H1 (cell line): Measurements from ENCODE around the gene RRH. TPM values are rescaled to one million over a fixed set of nuclear protein-coding genes. Genes with fewer than 3 reads are reported as not detected.

Experiments used
- CTCF ChIA-PET: fragments of 300-600 bp; sonication (Branson Sonifier 250); formaldehyde crosslinking; loops from one replicate; lab custom pipeline; 2021; ENCODE audit not compliant: partially characterized antibody; lab: Charles Lee
- POLR2A ChIA-PET: fragments of 300-600 bp; sonication (Branson Sonifier 250); formaldehyde crosslinking; loops from one replicate; lab custom pipeline; 2021; ENCODE audit warnings: inconsistent platforms; ENCODE audit not compliant: partially characterized antibody; lab: Charles Lee
- DNase-seq, 2 experiments: peaks; one replicate each; pipeline versions ENCODE4 v3.0.0 to v3.0.0-alpha.2; 2010 to 2022; ENCODE audit warnings: low spot score in 2 of 2, low read depth in 1 of 2, mixed read lengths in 1 of 2
- FAIRE-seq: peaks from 2 replicates; lab custom pipeline; 2011; peaks lifted over from hg19 to GRCh38; lab: Jason Lieb, UNC
- H2AFZ ChIP-seq: 2 replicates; pipeline ENCODE4 v1.8.1; 2012; ENCODE audit warnings: low read length, inconsistent platforms
- H2AK5ac ChIP-seq: 2 replicates; pipeline ENCODE4 v1.6.1; 2013; ENCODE audit warnings: low read depth, low read length
- H2BK120ac ChIP-seq: replicated peaks from 2 replicates; pipeline ENCODE3; 2013; ENCODE audit warnings: low read depth, low read length, inconsistent platforms
- H2BK12ac ChIP-seq: 2 replicates; pipeline ENCODE4 v1.6.1; 2013; ENCODE audit warnings: low read depth, low read length
- H2BK15ac ChIP-seq: 2 replicates; pipeline ENCODE4 v1.6.1; 2013; ENCODE audit warnings: low read length
- H2BK20ac ChIP-seq: 2 replicates; pipeline ENCODE4 v1.6.1; 2013; ENCODE audit warnings: low read length
- H2BK5ac ChIP-seq: 2 replicates; pipeline ENCODE4 v1.6.1; 2013; ENCODE audit warnings: low read depth, low read length
- H3K14ac ChIP-seq: 2 replicates; pipeline ENCODE4 v1.6.1; 2013; ENCODE audit warnings: inconsistent platforms; ENCODE audit not compliant: insufficient read length
- H3K18ac ChIP-seq: 2 replicates; pipeline ENCODE4 v1.6.1; 2013; ENCODE audit warnings: low read length; ENCODE audit errors: extremely low read depth
- H3K23ac ChIP-seq: 2 replicates; pipeline ENCODE4 v1.6.1; 2013; ENCODE audit warnings: inconsistent platforms; ENCODE audit not compliant: insufficient read length
- H3K23me2 ChIP-seq: 2 replicates; pipeline ENCODE4 v1.6.1; 2013; ENCODE audit warnings: low read depth, low read length
- H3K27ac ChIP-seq: 2 replicates; pipeline ENCODE4 v1.6.1; 2011; ENCODE audit warnings: low read depth, low read length, inconsistent platforms
- H3K27me3 ChIP-seq, 4 experiments: replicated peaks in 1 of 4; 1 replicate in 1 of 4; 2 replicates in 3 of 4; pipeline versions ENCODE4 v1.6.1 to v1.8.1; 2011 to 2013; ENCODE audit warnings: low read length in 3 of 4, mild to moderate bottlenecking in 3 of 4, inconsistent platforms in 2 of 4, mixed read lengths in 2 of 4, moderate library complexity in 1 of 4; ENCODE audit not compliant: control insufficient read depth in 3 of 4, insufficient read depth in 3 of 4; ENCODE audit errors: extremely low read depth in 1 of 4
- H3K36me3 ChIP-seq, 4 experiments: 2 replicates each; pipeline versions ENCODE4 v1.6.1 to v1.8.1; 2011 to 2013; ENCODE audit warnings: mild to moderate bottlenecking in 4 of 4, low read length in 3 of 4, moderate library complexity in 2 of 4, control low read depth in 1 of 4, inconsistent platforms in 1 of 4; ENCODE audit not compliant: insufficient read depth in 4 of 4, control insufficient read depth in 2 of 4
- H3K4ac ChIP-seq: replicated peaks from 2 replicates; pipeline ENCODE3; 2013; ENCODE audit warnings: low read length, low read depth, mixed read lengths, inconsistent platforms; ENCODE audit not compliant: insufficient read length
- H3K4me1 ChIP-seq, 4 experiments: replicated peaks in 1 of 4; 1 replicate in 1 of 4; 2 replicates in 3 of 4; pipeline versions ENCODE4 v1.6.1 to v1.8.1; 2011 to 2013; ENCODE audit warnings: low read length in 3 of 4, inconsistent platforms in 2 of 4, mixed read lengths in 1 of 4; ENCODE audit not compliant: insufficient read depth in 4 of 4, control insufficient read depth in 3 of 4
- H3K4me2 ChIP-seq, 2 experiments: 2 replicates each; pipeline versions ENCODE4 v1.6.1 to v1.8.1; 2011 to 2013; ENCODE audit warnings: low read depth in 2 of 2, low read length in 2 of 2, control low read depth in 1 of 2, inconsistent platforms in 1 of 2, mild to moderate bottlenecking in 1 of 2; ENCODE audit not compliant: insufficient read depth in 1 of 2
- H3K4me3 ChIP-seq, 4 experiments: fragments of 200-600, 300-600 bp in 1 of 4; sonication (generic), shearing (Covaris generic), sonication (Bioruptor Twin) in 1 of 4; 2 replicates each; pipeline versions ENCODE4 v1.5.1 to v1.8.1; 2011 to 2016; ENCODE audit warnings: low read length in 4 of 4, low read depth in 3 of 4, control low read depth in 2 of 4, inconsistent platforms in 2 of 4, mild to moderate bottlenecking in 2 of 4, mixed read lengths in 1 of 4, moderate library complexity in 1 of 4; ENCODE audit not compliant: insufficient read depth in 2 of 4; ENCODE audit errors: extremely low read depth in 1 of 4
- H3K56ac ChIP-seq: replicated peaks from 2 replicates; pipeline ENCODE3; 2013; ENCODE audit warnings: low read depth, mild to moderate bottlenecking, mixed read lengths, low read length, inconsistent platforms; ENCODE audit not compliant: insufficient read length
- H3K79me1 ChIP-seq: 2 replicates; pipeline ENCODE4 v1.6.1; 2013; ENCODE audit warnings: low read depth, low read length, control low read depth
- H3K79me2 ChIP-seq, 2 experiments: 2 replicates each; pipeline versions ENCODE4 v1.6.1 to v1.8.1; 2012 to 2013; ENCODE audit warnings: low read length in 2 of 2, mild to moderate bottlenecking in 2 of 2, inconsistent platforms in 1 of 2; ENCODE audit not compliant: insufficient read depth in 2 of 2, control insufficient read depth in 1 of 2
- H3K9ac ChIP-seq, 4 experiments: replicated peaks in 1 of 4; 1 replicate in 1 of 4; 2 replicates in 3 of 4; pipeline versions ENCODE4 v1.6.1 to v1.8.1; 2011 to 2013; ENCODE audit warnings: low read depth in 3 of 4, low read length in 3 of 4, control low read depth in 2 of 4, mild to moderate bottlenecking in 2 of 4, moderate library complexity in 2 of 4, inconsistent platforms in 1 of 4; ENCODE audit errors: extremely low read depth in 1 of 4
- H3K9me3 ChIP-seq, 2 experiments: 2 replicates each; pipeline versions ENCODE4 v1.6.1 to v1.8.1; 2012 to 2013; ENCODE audit warnings: mild to moderate bottlenecking in 2 of 2, moderate library complexity in 2 of 2, control low read depth in 1 of 2, inconsistent platforms in 1 of 2, low read depth in 1 of 2, low read length in 1 of 2, mixed read lengths in 1 of 2; ENCODE audit not compliant: insufficient read depth in 2 of 2
- H4K20me1 ChIP-seq, 2 experiments: replicated peaks in 1 of 2; 2 replicates each; pipeline versions ENCODE3 to v1.8.1; 2011 to 2013; ENCODE audit warnings: inconsistent platforms in 2 of 2, low read length in 2 of 2, mild to moderate bottlenecking in 1 of 2; ENCODE audit not compliant: insufficient read depth in 2 of 2, control insufficient read depth in 1 of 2
- H4K5ac ChIP-seq: 2 replicates; pipeline ENCODE4 v1.6.1; 2013; ENCODE audit warnings: low read length, low read depth, mixed read lengths, inconsistent platforms; ENCODE audit not compliant: insufficient read length
- H4K8ac ChIP-seq: 2 replicates; pipeline ENCODE4 v1.8.0; 2013; ENCODE audit warnings: mild to moderate bottlenecking, moderate library complexity, low read length, inconsistent platforms; ENCODE audit not compliant: insufficient read depth; ENCODE audit errors: extremely low read depth
- H4K91ac ChIP-seq: replicated peaks from 2 replicates; pipeline ENCODE3; 2013; ENCODE audit warnings: low read length, mixed read lengths, inconsistent platforms; ENCODE audit not compliant: insufficient read length
- CEBPB ChIP-seq: IDR thresholded peaks from 2 replicates; pipeline ENCODE4 v1.6.1; 2012; ENCODE audit warnings: low read depth, low read length
- RAD21 ChIP-seq, 2 experiments: IDR thresholded peaks in 1 of 2; conservative IDR thresholded peaks in 1 of 2; 2 replicates each; pipeline ENCODE4 v1.6.1; 2011; ENCODE audit warnings: low read depth in 2 of 2, low read length in 2 of 2, improper control_type of control experiment in 1 of 2, inconsistent platforms in 1 of 2, mild to moderate bottlenecking in 1 of 2, moderate library complexity in 1 of 2
- polyA plus RNA-seq, 7 experiments: library from polyadenylated mRNA; depleted of rRNA in 3 of 7; stranded (reverse) in 5 of 7; unstranded in 2 of 7; fragments of >200 nt in 5 of 7; fragments of 200-250 nt in 2 of 7; gene quantifications; 1 replicate in 5 of 7; 2 replicates in 1 of 7; 4 replicates in 1 of 7; pipeline versions ENCODE4 v1.2.1 to v1.2.3, GENCODE V29; 2011 to 2013; ENCODE audit warnings: missing spikeins in 2 of 7, mixed read lengths in 2 of 7
- total RNA-seq: library from RNA; stranded (reverse); fragmentation: NEBNext Ultra II Directional; extraction: Animal tissue kit (Norgen Biotek cat#: 25700); gene quantifications from 2 replicates; pipeline ENCODE4 v1.2.1, GENCODE V29; 2021
- TF ChIP-seq, protein P1 (sequence below), 3 experiments: IDR thresholded peaks; 1 replicate in 2 of 3; 2 replicates in 1 of 3; pipeline versions ENCODE4 v1.5.1 to v1.6.1; 2011; ENCODE audit warnings: low read length in 3 of 3, mild to moderate bottlenecking in 3 of 3, inconsistent platforms in 2 of 3, low read depth in 1 of 3, moderate library complexity in 1 of 3; ENCODE audit not compliant: insufficient read depth in 1 of 3; ENCODE audit errors: control extremely low read depth in 1 of 3

Gene RRH
- total and polyA plus RNA-seq, 2 of the 8 experiments (the other 6 are each of a cell fraction or from before 2014, with no cell fraction given) = 0.38 TPM; not detected in 1

GRCh38 chr4:109798866-109799265, 28.9 kb upstream of the RRH start:
- Histone ChIP-seq H3K79me2 (no peaks in the 10 kb centered on the region), H3K4ac (no peak overlapping the region), H2BK15ac (no peak overlapping the region), H3K9me3 (peaks cover 0 to 3% of the 10 kb centered on the region in 2 experiments; a peak in 2 of 4 replicates), H4K91ac (no peak overlapping the region), H3K14ac (no peak overlapping the region), H3K27ac (no peak overlapping the region), H3K56ac (no peak overlapping the region), H3K23ac (no peak overlapping the region), H3K18ac (no peak overlapping the region), H4K8ac (no peak overlapping the region), H3K9ac (no peak overlapping the region), H2BK5ac (no peak overlapping the region), H3K4me2 (no peak overlapping the region), H3K79me1 (no peaks in the 10 kb centered on the region), H2AFZ (no peak overlapping the region), H4K5ac (no peak overlapping the region), H2BK120ac (no peak overlapping the region), H3K27me3 (no peaks in the 10 kb centered on the region), H2BK12ac (no peak overlapping the region), H3K36me3 (no peaks in the 10 kb centered on the region), H3K4me1 (no peaks in the 10 kb centered on the region), H4K20me1 (no peaks in the 10 kb centered on the region), H3K4me3 (no peak overlapping the region), H2AK5ac (no peak overlapping the region), H2BK20ac (no peak overlapping the region), H3K23me2 (no peaks in the 10 kb centered on the region)
- TF ChIP-seq CEBPB (no peak), RAD21 (IDR thresholded peaks at IDR 0.05 in 1 of 2, conservative IDR thresholded peaks at IDR 0.05 in 1 of 2; ENCODE audit: low read depth in 2 of 2, low read length in 2 of 2) (0 out of 4 replicates have a peak, but pooled peaks of 1 of the 2 experiments have one; percentile 7)
- TF ChIP-seq, protein P1, sequence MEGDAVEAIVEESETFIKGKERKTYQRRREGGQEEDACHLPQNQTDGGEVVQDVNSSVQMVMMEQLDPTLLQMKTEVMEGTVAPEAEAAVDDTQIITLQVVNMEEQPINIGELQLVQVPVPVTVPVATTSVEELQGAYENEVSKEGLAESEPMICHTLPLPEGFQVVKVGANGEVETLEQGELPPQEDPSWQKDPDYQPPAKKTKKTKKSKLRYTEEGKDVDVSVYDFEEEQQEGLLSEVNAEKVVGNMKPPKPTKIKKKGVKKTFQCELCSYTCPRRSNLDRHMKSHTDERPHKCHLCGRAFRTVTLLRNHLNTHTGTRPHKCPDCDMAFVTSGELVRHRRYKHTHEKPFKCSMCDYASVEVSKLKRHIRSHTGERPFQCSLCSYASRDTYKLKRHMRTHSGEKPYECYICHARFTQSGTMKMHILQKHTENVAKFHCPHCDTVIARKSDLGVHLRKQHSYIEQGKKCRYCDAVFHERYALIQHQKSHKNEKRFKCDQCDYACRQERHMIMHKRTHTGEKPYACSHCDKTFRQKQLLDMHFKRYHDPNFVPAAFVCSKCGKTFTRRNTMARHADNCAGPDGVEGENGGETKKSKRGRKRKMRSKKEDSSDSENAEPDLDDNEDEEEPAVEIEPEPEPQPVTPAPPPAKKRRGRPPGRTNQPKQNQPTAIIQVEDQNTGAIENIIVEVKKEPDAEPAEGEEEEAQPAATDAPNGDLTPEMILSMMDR (IDR thresholded peaks at IDR 0.05; ENCODE audit: control extremely low read depth in 1 of 3, insufficient read depth in 1 of 3, low read depth in 1 of 3, low read length in 3 of 3) = peak in 1 of 3 experiments; percentile 15; a peak in 1 of 4 replicates
- ChIA-PET POLR2A (no interaction called here), CTCF (no interaction called here)
- DNase-seq (no peak), FAIRE-seq (no peak)
